ENCODE results near the gene DNAL4.

GRCh38 chr22:38824585-38824984 lies 30.6 kb upstream of the DNAL4 start:
- TF ChIP-seq CTCF (IDR thresholded peaks at IDR 0.05) (peak in 4 of 6 experiments; percentile 14 to 35 (median 24)), POLR2A (IDR thresholded peaks at IDR 0.05) (no peak), EP300 (IDR thresholded peaks at IDR 0.05) (no peak), POLR2AphosphoS5 (IDR thresholded peaks at IDR 0.05) (no peak)
